22Rv1 (cell line): ENCODE results near the gene THAP4.

Source experiments
- ZFX ChIP-seq: fragments of 450-650 bp; IDR thresholded peaks from 2 replicates; pipeline ENCODE4 v1.6.1; 2017; ENCODE audit warnings: antibody characterized with exemption, borderline replicate concordance
- TF ChIP-seq, protein P1 (sequence below): fragments of 450-650 bp; IDR thresholded peaks from 2 replicates; pipeline ENCODE4 v1.5.1; 2017; ENCODE audit warnings: mild to moderate bottlenecking

DNA sequence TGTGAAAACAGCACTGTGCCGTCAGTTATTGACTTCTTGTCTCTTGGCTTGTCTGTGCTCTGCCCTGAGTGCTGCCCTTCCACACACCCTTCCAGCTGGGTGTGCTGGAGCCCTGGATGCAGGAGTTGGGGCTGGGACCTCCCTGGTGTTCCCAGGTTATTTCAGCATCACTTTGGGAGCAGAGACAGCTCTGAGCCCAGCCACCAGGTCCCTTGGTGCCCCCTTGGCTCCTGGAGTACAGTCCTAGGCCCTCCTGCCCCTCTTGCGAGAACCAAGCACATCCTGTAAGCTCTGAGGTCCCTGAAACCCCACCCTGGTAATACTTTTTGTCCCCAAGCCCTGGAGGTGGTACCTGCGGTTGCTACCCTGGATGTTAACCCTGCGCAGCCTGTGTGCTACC is 54.2 kb downstream of the THAP4 start:
- TF ChIP-seq, protein P1, sequence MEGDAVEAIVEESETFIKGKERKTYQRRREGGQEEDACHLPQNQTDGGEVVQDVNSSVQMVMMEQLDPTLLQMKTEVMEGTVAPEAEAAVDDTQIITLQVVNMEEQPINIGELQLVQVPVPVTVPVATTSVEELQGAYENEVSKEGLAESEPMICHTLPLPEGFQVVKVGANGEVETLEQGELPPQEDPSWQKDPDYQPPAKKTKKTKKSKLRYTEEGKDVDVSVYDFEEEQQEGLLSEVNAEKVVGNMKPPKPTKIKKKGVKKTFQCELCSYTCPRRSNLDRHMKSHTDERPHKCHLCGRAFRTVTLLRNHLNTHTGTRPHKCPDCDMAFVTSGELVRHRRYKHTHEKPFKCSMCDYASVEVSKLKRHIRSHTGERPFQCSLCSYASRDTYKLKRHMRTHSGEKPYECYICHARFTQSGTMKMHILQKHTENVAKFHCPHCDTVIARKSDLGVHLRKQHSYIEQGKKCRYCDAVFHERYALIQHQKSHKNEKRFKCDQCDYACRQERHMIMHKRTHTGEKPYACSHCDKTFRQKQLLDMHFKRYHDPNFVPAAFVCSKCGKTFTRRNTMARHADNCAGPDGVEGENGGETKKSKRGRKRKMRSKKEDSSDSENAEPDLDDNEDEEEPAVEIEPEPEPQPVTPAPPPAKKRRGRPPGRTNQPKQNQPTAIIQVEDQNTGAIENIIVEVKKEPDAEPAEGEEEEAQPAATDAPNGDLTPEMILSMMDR = no peak
- TF ChIP-seq ZFX = no peak
